Stomach smooth muscle (tissue), 2 donors: ENCODE data around the gene CAAP1.
"Not testable (repeated sequence)": the region's sequence is repeated elsewhere in the genome, so short reads cannot be mapped to it uniquely, and the experiment has no call there.

Experiments
- H3K27ac ChIP-seq: one replicate; pipeline ENCODE4 v1.7.0; 2013; ENCODE audit warnings: mild to moderate bottlenecking, low read length, inconsistent platforms
- H3K27me3 ChIP-seq, 2 donors: one replicate each; pipeline ENCODE4 v1.7.0; 2013; ENCODE audit warnings: low read length in 2 of 2; ENCODE audit not compliant: insufficient read depth in 2 of 2, control insufficient read depth in 1 of 2
- H3K36me3 ChIP-seq, 2 donors: one replicate each; pipeline ENCODE4 v1.7.0; 2013; ENCODE audit warnings: low read length in 2 of 2; ENCODE audit not compliant: control insufficient read depth in 2 of 2, insufficient read depth in 2 of 2
- H3K4me1 ChIP-seq: one replicate; pipeline ENCODE4 v1.7.0; 2013; ENCODE audit warnings: low read length; ENCODE audit not compliant: control insufficient read depth, insufficient read depth
- H3K4me3 ChIP-seq, 2 donors: one replicate each; pipeline ENCODE4 v1.7.0; 2013; ENCODE audit warnings: low read length in 2 of 2
- H3K9ac ChIP-seq, 2 donors: one replicate each; pipeline ENCODE4 v1.7.0; 2013; ENCODE audit warnings: low read length in 2 of 2, mild to moderate bottlenecking in 1 of 2
- H3K9me3 ChIP-seq, 2 donors: one replicate each; pipeline ENCODE4 v1.7.0; 2013; ENCODE audit warnings: low read length in 2 of 2; ENCODE audit not compliant: control insufficient read depth in 2 of 2
- donor health status: healthy.
- donor health status: Pancreatic carcinoma.

Gene CAAP1

DNA sequence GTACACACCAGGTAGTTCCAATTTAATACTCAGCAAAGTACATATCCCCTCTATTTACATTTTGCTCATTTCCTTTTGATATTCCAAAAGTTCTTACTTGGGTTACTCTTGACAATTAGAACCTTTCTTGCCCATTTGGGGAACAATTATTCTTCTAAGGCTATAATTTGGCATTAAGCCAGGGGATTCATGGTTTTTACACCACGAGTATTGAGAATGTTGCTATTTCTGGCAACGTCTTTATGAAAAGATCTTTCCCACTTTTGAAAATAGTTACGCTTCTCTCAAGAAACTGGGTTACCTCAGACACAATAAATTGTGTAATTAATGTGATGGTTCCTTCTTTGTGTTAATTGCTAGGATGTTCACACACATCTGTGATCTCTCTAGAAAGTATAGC, 11.5 kb upstream of the CAAP1 start:
- Histone ChIP-seq H3K4me1 (no peaks in the 10 kb centered on the region), H3K4me3 (no peak overlapping the region), H3K27me3 (no peaks in the 10 kb centered on the region), H3K9ac (no peak overlapping the region), H3K36me3 (peaks cover 5 to 8% of the 10 kb centered on the region in 2 donors), H3K27ac (no peak overlapping the region), H3K9me3 (no peaks in the 10 kb centered on the region)

DNA sequence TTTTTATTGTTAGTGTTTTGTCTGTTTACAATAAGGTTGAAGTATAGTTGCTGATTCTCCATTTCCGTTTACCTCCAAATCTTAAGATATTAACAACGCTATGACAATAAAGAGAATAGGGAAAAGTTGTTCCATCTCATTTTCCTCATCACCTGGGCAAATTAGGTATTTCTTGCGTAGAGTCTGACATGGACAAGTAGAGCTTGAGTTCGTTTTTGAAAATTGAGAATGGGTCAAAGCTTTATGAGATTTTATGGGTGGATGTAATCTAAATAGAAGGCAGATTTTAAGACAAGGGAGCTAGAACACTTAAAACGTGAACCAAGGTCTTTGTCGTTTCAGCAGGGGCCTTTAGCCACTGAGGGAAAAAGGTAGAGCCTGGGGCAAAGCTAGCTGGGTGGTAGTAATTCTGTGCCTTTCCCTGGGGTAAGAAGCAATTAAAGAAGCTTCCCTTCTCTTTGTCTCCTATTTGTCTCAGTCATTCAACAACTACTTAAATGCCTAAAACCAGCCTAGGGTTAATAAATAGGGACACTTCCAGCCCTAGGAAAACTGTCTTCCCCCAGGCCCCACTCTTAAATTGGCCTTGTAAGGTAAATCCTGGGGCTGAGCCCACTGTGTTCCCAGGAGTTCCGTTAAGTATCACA, 551 bp upstream of the CAAP1 start:
- Histone ChIP-seq H3K9ac (peak overlapping the region; percentile 96 to 99), H3K4me1 (peaks cover 5% of the 10 kb centered on the region), H3K27ac (peak overlapping the region; percentile 95), H3K27me3 (no peaks in the 10 kb centered on the region), H3K9me3 (peaks cover 0 to 6% of the 10 kb centered on the region in 2 donors), H3K36me3 (no peaks in the 10 kb centered on the region), H3K4me3 (peak overlapping the region; percentile 98)

DNA sequence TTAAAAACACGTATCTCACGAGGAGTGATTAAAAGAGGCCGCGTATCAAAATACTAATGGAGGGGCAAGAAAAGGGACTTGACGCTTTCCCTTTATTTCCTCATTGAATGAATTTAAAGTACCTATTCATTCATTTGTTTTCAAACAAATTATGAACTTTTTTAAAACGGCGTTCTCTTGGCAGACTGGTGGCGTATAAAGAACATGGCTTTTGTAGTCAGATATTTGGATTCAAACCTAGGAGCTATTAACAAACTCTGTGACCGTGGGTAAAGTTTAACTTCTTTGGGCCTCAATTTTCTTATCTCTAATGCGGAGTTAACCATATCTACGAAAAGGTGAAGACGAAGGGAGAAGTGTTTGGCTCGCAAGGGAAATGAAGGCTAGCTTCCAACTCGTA, 876 bp downstream of the CAAP1 start:
- peak overlapping the region; percentile 95 for H3K27ac ChIP-seq
- peak overlapping the region; percentile 96 to 99 for H3K9ac ChIP-seq
- H3K9me3 ChIP-seq, result peaks cover 0 to 6% of the 10 kb centered on the region in 2 donors
- no peaks in the 10 kb centered on the region for H3K27me3 ChIP-seq
- peak overlapping the region; percentile 98 for H3K4me3 ChIP-seq
- H3K4me1 ChIP-seq, result peaks cover 5% of the 10 kb centered on the region
- no peaks in the 10 kb centered on the region for H3K36me3 ChIP-seq

DNA sequence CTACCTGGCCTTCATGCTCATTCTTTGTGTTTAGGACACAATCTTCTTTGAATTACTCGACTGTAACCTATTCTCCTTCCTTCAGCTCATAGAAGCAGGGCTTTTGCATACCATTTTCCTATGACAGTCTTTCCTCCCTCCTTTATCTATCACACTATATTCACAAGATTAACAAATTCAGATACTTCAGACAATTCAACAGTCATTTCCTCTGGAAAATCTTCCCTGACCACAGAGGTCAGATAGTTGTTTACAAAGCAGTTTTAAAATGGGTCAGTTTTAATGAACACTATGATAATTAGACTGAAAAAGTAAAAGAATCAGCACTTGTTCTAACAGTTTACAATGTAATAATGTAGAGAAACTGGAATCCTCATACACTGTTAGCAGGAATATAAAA, 4.3 kb downstream of the CAAP1 start:
- Histone ChIP-seq H3K4me3 (no peak overlapping the region), H3K27ac (no peak overlapping the region), H3K36me3 (peaks cover 0 to under 1% of the 10 kb centered on the region in 2 donors), H3K27me3 (no peaks in the 10 kb centered on the region), H3K9me3 (no peaks in the 10 kb centered on the region), H3K4me1 (peaks cover 5% of the 10 kb centered on the region), H3K9ac (no peak overlapping the region)

DNA sequence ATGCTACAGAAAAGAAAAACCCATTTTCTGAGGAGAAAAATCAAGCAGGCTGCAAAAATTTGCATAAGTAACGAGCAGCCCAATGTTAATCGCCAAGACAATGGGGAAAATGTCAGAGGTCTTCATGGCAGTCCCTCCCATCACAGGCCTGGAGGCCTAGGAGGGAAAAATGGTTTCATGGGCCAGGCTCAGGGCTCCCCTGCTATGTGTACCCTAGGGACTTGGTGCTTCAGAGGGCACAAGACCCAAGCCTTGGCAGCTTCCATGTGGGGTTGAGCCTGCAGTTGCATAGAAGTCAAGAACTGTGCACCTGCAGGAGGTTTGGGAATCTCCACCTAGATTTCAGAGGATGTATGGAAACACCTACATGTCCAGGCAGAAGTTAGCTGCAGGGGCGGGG, 10.4 kb downstream of the CAAP1 start:
- H3K36me3 ChIP-seq, result peaks cover 6 to 32% of the 10 kb centered on the region in 2 donors
- H3K27ac ChIP-seq, result no peak overlapping the region
- H3K4me1 ChIP-seq, result no peaks in the 10 kb centered on the region
- H3K9me3 ChIP-seq, result no peaks in the 10 kb centered on the region
- H3K9ac ChIP-seq, result no peak overlapping the region
- H3K4me3 ChIP-seq, result no peak overlapping the region
- no peaks in the 10 kb centered on the region for H3K27me3 ChIP-seq

GRCh38 chr9:26880262-26880661, 12.3 kb downstream of the CAAP1 start:
- H3K4me3 ChIP-seq, result no peak overlapping the region
- H3K36me3 ChIP-seq, result peaks cover 6 to 40% of the 10 kb centered on the region in 2 donors
- no peaks in the 10 kb centered on the region for H3K4me1 ChIP-seq
- no peak overlapping the region for H3K9ac ChIP-seq
- H3K9me3 ChIP-seq, result no peaks in the 10 kb centered on the region
- no peaks in the 10 kb centered on the region for H3K27me3 ChIP-seq
- H3K27ac ChIP-seq, result no peak overlapping the region

GRCh38 chr9:26875155-26875554, 17.4 kb downstream of the CAAP1 start:
- H3K36me3 ChIP-seq, result peaks cover 2 to 28% of the 10 kb centered on the region in 2 donors
- not testable (repeated sequence) for H3K4me3 ChIP-seq, H3K27me3 ChIP-seq, H3K27ac ChIP-seq, H3K4me1 ChIP-seq, H3K9me3 ChIP-seq, H3K9ac ChIP-seq

DNA sequence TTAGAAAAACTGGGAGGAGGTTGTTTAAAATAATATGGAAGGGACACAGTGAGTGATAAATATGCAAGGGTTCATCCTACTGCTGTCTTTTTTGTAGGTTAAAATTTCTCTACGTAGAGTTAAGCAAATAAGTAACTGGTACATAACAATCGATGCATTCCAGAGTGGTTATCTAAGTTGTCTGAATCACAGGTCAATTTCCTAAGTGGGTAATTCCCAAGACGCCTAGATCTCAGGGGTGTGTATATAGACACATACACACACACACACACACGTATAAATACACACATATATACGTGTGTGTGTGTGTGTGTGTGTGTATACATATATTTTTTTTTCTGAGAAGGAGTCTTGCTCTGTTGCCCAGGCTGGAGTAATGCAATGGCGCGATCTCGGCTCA, 22.3 kb downstream of the CAAP1 start:
- Histone ChIP-seq H3K9ac (no peak overlapping the region), H3K9me3 (no peaks in the 10 kb centered on the region), H3K4me1 (no peaks in the 10 kb centered on the region), H3K27me3 (no peaks in the 10 kb centered on the region), H3K36me3 (peaks cover 2 to 12% of the 10 kb centered on the region in 2 donors), H3K27ac (no peak overlapping the region), H3K4me3 (no peak overlapping the region)

DNA sequence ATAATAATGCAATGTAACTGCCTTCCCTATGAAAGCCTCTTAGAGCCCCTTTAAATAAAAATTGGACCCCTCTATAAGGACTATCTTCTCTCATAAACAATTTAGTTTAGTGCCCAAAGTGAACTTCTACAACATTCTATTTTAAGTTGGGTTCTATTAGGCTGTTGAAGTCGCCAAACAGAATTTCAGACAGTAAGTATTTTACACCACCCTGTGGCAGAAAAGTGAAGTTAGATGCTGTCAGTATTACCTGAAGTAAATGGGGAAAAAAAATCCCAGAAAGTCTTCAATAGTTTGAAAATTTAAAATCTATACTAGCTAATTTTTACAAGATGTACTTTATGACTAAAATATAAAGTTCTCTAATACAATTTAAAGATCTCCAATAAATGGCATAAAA, 29.5 kb downstream of the CAAP1 start:
- no peaks in the 10 kb centered on the region for H3K27me3 ChIP-seq
- no peak overlapping the region for H3K4me3 ChIP-seq
- no peak overlapping the region for H3K27ac ChIP-seq
- H3K9ac ChIP-seq, result no peak overlapping the region
- H3K36me3 ChIP-seq, result peaks cover 3 to 15% of the 10 kb centered on the region in 2 donors
- no peaks in the 10 kb centered on the region for H3K9me3 ChIP-seq
- H3K4me1 ChIP-seq, result no peaks in the 10 kb centered on the region

- H3K4me1 ChIP-seq, result no peaks in the 10 kb centered on the region
- no peak overlapping the region for H3K4me3 ChIP-seq
- no peak overlapping the region for H3K27ac ChIP-seq
- H3K36me3 ChIP-seq, result peaks cover 10 to 11% of the 10 kb centered on the region in 2 donors
- H3K9me3 ChIP-seq, result no peaks in the 10 kb centered on the region
- H3K9ac ChIP-seq, result no peak overlapping the region
- H3K27me3 ChIP-seq, result no peaks in the 10 kb centered on the region
Measured at GRCh38 chr9:26856413-26857032, 36.1 kb downstream of the CAAP1 start.

GRCh38 chr9:26850995-26851394, 41.6 kb downstream of the CAAP1 start:
- H3K36me3 ChIP-seq, result peaks cover 10 to 17% of the 10 kb centered on the region in 2 donors
- H3K9ac ChIP-seq, result no peak overlapping the region
- no peak overlapping the region for H3K4me3 ChIP-seq
- no peaks in the 10 kb centered on the region for H3K9me3 ChIP-seq
- no peaks in the 10 kb centered on the region for H3K27me3 ChIP-seq
- H3K4me1 ChIP-seq, result no peaks in the 10 kb centered on the region
- H3K27ac ChIP-seq, result no peak overlapping the region
